Trophoblast cell (in vitro differentiated cells and primary cell): ENCODE measurements around the gene PRDM16.

Experiments used
- DNase-seq, 2 donors: peaks; one replicate each; pipeline ENCODE4 v3.0.0-alpha.2; 2016
- H2AFZ ChIP-seq: 2 replicates; pipeline ENCODE4 v1.6.1; 2013; ENCODE audit warnings: low read length, moderate library complexity, mild to moderate bottlenecking; ENCODE audit not compliant: insufficient read depth, poor library complexity
- H2AK5ac ChIP-seq: 2 replicates; pipeline ENCODE4 v1.6.1; 2013; ENCODE audit warnings: mild to moderate bottlenecking, low read length
- H2BK120ac ChIP-seq: 2 replicates; pipeline ENCODE4 v1.6.1; 2013; ENCODE audit warnings: low read length, mild to moderate bottlenecking, moderate library complexity; ENCODE audit not compliant: insufficient read depth, poor library complexity
- H2BK12ac ChIP-seq: 2 replicates; pipeline ENCODE4 v1.6.1; 2013; ENCODE audit warnings: mild to moderate bottlenecking, low read length, moderate library complexity
- H2BK5ac ChIP-seq: 2 replicates; pipeline ENCODE4 v1.6.1; 2013; ENCODE audit warnings: low read length, low read depth, moderate library complexity, mild to moderate bottlenecking; ENCODE audit not compliant: poor library complexity
- H3K14ac ChIP-seq: 2 replicates; pipeline ENCODE4 v1.6.1; 2013; ENCODE audit warnings: mild to moderate bottlenecking, low read length
- H3K18ac ChIP-seq: 2 replicates; pipeline ENCODE4 v1.6.1; 2013; ENCODE audit warnings: mild to moderate bottlenecking, low read length
- H3K23ac ChIP-seq: 2 replicates; pipeline ENCODE4 v1.6.1; 2013; ENCODE audit warnings: low read length
- H3K27ac ChIP-seq: 2 replicates; pipeline ENCODE4 v1.5.1; 2013; ENCODE audit warnings: low read depth, mild to moderate bottlenecking, inconsistent platforms, low read length, moderate library complexity
- H3K27me3 ChIP-seq: 2 replicates; pipeline ENCODE4 v1.6.1; 2013; ENCODE audit warnings: inconsistent platforms, mild to moderate bottlenecking, low read length, moderate library complexity; ENCODE audit not compliant: insufficient read depth
- H3K36me3 ChIP-seq, 2 experiments: 1 replicate in 1 of 2; 2 replicates in 1 of 2; pipeline ENCODE4 v1.6.1; 2013; ENCODE audit warnings: low read length in 2 of 2, mild to moderate bottlenecking in 2 of 2, moderate library complexity in 1 of 2; ENCODE audit not compliant: insufficient read depth in 2 of 2, control insufficient read depth in 1 of 2
- H3K4ac ChIP-seq: 2 replicates; pipeline ENCODE4 v1.6.1; 2013; ENCODE audit warnings: low read depth, mild to moderate bottlenecking, low read length, moderate library complexity
- H3K4me1 ChIP-seq, 2 experiments: 1 replicate in 1 of 2; 2 replicates in 1 of 2; pipeline ENCODE4 v1.6.1; 2013; ENCODE audit warnings: low read length in 2 of 2, mild to moderate bottlenecking in 2 of 2, moderate library complexity in 1 of 2; ENCODE audit not compliant: insufficient read depth in 2 of 2, control insufficient read depth in 1 of 2
- H3K4me2 ChIP-seq: 2 replicates; pipeline ENCODE4 v1.6.1; 2013; ENCODE audit warnings: inconsistent platforms, mild to moderate bottlenecking, low read length, moderate library complexity
- H3K4me3 ChIP-seq: 2 replicates; pipeline ENCODE4 v1.5.1; 2013; ENCODE audit warnings: mild to moderate bottlenecking, low read depth, low read length, inconsistent platforms
- H3K79me1 ChIP-seq: one replicate; pipeline ENCODE4 v1.6.1; 2013; ENCODE audit warnings: low read length
- H3K79me2 ChIP-seq: 2 replicates; pipeline ENCODE4 v1.6.1; 2013; ENCODE audit warnings: low read length, mild to moderate bottlenecking; ENCODE audit not compliant: control insufficient read depth, insufficient read depth, poor library complexity
- H3K9ac ChIP-seq: 2 replicates; pipeline ENCODE4 v1.6.1; 2013; ENCODE audit warnings: mild to moderate bottlenecking, low read length
- H3K9me3 ChIP-seq: 2 replicates; pipeline ENCODE4 v1.6.1; 2013; ENCODE audit warnings: low read depth, mild to moderate bottlenecking, control low read depth, inconsistent platforms, low read length; ENCODE audit not compliant: insufficient read depth
- H4K12ac ChIP-seq: 2 replicates; pipeline ENCODE4 v1.6.1; 2013; ENCODE audit warnings: low read depth, mild to moderate bottlenecking, low read length, moderate library complexity
- H4K8ac ChIP-seq: 2 replicates; pipeline ENCODE4 v1.6.1; 2013; ENCODE audit warnings: low read depth, mild to moderate bottlenecking, low read length, moderate library complexity
- H4K91ac ChIP-seq: one replicate; pipeline ENCODE4 v1.6.1; 2013; ENCODE audit warnings: low read depth, mild to moderate bottlenecking, low read length, moderate library complexity
- WGBS: extraction: QIAGEN DNeasy Blood & Tissue Kit; methylation state at CpG from one replicate; pipeline ENCODE4 v1.1.7; 2013; ENCODE audit warnings: missing lambda C conversion rate; ENCODE audit not compliant: insufficient read length, insufficient coverage; ENCODE audit errors: extremely low coverage; 5-methylcytosine and 5-hydroxymethylcytosine counted together

The PRDM16 gene

DNA sequence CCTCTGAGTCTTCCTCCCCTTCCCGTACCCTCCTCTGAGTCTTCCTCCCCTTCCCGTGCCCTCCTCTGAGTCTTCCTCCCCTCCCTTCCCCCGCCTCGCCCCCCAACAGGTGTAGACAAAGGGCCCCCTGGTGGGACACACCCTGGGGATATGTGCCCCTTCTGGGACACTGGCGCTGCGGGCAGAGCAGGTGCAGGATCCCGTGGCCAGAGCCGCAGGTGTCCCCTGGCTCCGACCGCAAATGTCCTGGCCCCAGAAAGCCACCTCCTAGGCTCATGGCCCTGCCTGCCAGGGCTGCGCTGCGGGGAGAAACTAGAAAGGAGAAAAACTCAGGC lies 334.0 kb downstream of the PRDM16 start:
- Histone ChIP-seq H3K36me3 (no peaks in the 10 kb centered on the region), H4K91ac (no peak overlapping the region), H2AFZ (no peak overlapping the region), H3K4me3 (no peak overlapping the region), H2BK5ac (no peak overlapping the region), H4K8ac (no peak overlapping the region), H2BK120ac (no peak overlapping the region), H2BK12ac (no peak overlapping the region), H3K4me1 (no peaks in the 10 kb centered on the region), H3K79me2 (no peaks in the 10 kb centered on the region), H3K79me1 (no peaks in the 10 kb centered on the region), H2AK5ac (no peak overlapping the region), H4K12ac (no peak overlapping the region), H3K9ac (no peak overlapping the region), H3K27ac (no peak overlapping the region), H3K4me2 (no peak overlapping the region), H3K18ac (no peak overlapping the region), H3K4ac (no peak overlapping the region), H3K14ac (no peak overlapping the region), H3K23ac (no peak overlapping the region), H3K27me3 (no peaks in the 10 kb centered on the region), H3K9me3 (peaks cover 5% of the 10 kb centered on the region)
- no peak for DNase-seq
- no CpG with 5 or more reads among the region's 12 CpGs for WGBS

- H3K4me1 ChIP-seq = no peaks in the 10 kb centered on the region
- H3K36me3 ChIP-seq = no peaks in the 10 kb centered on the region
- H3K27me3 ChIP-seq = no peaks in the 10 kb centered on the region
- H3K79me2 ChIP-seq = no peaks in the 10 kb centered on the region
- WGBS = no CpG with 5 or more reads among the region's 30 CpGs
- no peaks in the 10 kb centered on the region for H3K79me1 ChIP-seq
- H3K4me2 ChIP-seq = no peak overlapping the region
- H2AK5ac ChIP-seq = no peak overlapping the region
- H2AFZ ChIP-seq = no peak overlapping the region
- H4K12ac ChIP-seq = no peak overlapping the region
- no peak overlapping the region for H4K91ac ChIP-seq
- H3K9me3 ChIP-seq = peaks cover 8% of the 10 kb centered on the region
- no peak for DNase-seq
- H3K9ac ChIP-seq = no peak overlapping the region
- no peak overlapping the region for H3K23ac ChIP-seq
- no peak overlapping the region for H2BK12ac ChIP-seq
- no peak overlapping the region for H2BK5ac ChIP-seq
- H4K8ac ChIP-seq = no peak overlapping the region
- no peak overlapping the region for H3K4me3 ChIP-seq
- H3K27ac ChIP-seq = no peak overlapping the region
- no peak overlapping the region for H3K4ac ChIP-seq
- H2BK120ac ChIP-seq = no peak overlapping the region
- H3K14ac ChIP-seq = no peak overlapping the region
- no peak overlapping the region for H3K18ac ChIP-seq
Observed at GRCh38 chr1:3403388-3404231, 334.6 kb downstream of the PRDM16 start.

DNA sequence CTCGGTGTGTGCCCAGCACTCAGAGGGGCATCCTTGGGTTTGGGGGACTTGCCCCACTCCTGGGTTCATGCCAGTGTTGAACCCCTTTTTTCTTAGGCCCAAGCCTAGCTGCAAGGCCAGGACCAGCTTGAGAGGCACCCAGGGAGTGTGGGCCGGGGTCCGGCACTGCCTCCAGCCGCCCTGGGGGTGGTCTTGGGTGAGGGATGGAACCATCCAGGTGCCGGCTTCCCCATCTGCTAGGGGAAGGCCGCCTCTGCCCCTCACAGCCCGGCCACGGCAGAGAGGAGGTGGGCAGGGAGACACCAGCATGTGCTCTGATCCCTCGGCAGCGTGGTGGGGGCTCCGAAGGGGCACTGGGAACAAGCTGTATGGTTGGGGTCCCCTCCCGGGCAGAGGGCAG lies 335.3 kb downstream of the PRDM16 start:
- no peak overlapping the region for H3K14ac ChIP-seq
- no peak overlapping the region for H3K9ac ChIP-seq
- H4K12ac ChIP-seq = no peak overlapping the region
- peaks cover 11% of the 10 kb centered on the region for H3K9me3 ChIP-seq
- H3K27ac ChIP-seq = no peak overlapping the region
- H3K79me2 ChIP-seq = no peaks in the 10 kb centered on the region
- H2BK12ac ChIP-seq = no peak overlapping the region
- no peak overlapping the region for H4K8ac ChIP-seq
- no peaks in the 10 kb centered on the region for H3K27me3 ChIP-seq
- no peak overlapping the region for H3K4me3 ChIP-seq
- no peak overlapping the region for H3K4ac ChIP-seq
- H2BK5ac ChIP-seq = no peak overlapping the region
- no peak overlapping the region for H3K4me2 ChIP-seq
- DNase-seq = no peak
- H2AK5ac ChIP-seq = no peak overlapping the region
- WGBS = no CpG with 5 or more reads among the region's 12 CpGs
- H4K91ac ChIP-seq = no peak overlapping the region
- H3K36me3 ChIP-seq = no peaks in the 10 kb centered on the region
- no peak overlapping the region for H2BK120ac ChIP-seq
- H3K79me1 ChIP-seq = no peaks in the 10 kb centered on the region
- no peaks in the 10 kb centered on the region for H3K4me1 ChIP-seq
- H3K23ac ChIP-seq = no peak overlapping the region
- no peak overlapping the region for H2AFZ ChIP-seq
- H3K18ac ChIP-seq = no peak overlapping the region

- Histone ChIP-seq H4K12ac (no peak overlapping the region), H2BK5ac (no peak overlapping the region), H2AK5ac (no peak overlapping the region), H3K23ac (no peak overlapping the region), H3K4ac (no peak overlapping the region), H3K4me1 (no peaks in the 10 kb centered on the region), H3K27ac (no peak overlapping the region), H2BK12ac (no peak overlapping the region), H3K9ac (no peak overlapping the region), H3K9me3 (peaks cover 15% of the 10 kb centered on the region), H4K91ac (no peak overlapping the region), H3K36me3 (no peaks in the 10 kb centered on the region), H3K79me2 (no peaks in the 10 kb centered on the region), H2AFZ (no peak overlapping the region), H3K79me1 (no peaks in the 10 kb centered on the region), H3K4me2 (no peak overlapping the region), H3K4me3 (no peak overlapping the region), H4K8ac (no peak overlapping the region), H3K27me3 (no peaks in the 10 kb centered on the region), H3K14ac (no peak overlapping the region), H2BK120ac (no peak overlapping the region), H3K18ac (no peak overlapping the region)
- DNase-seq = no peak
- WGBS = no CpG with 5 or more reads among the region's 27 CpGs
Observed at GRCh38 chr1:3404801-3405200, 335.8 kb downstream of the PRDM16 start.
